ENCODE measurements around the gene AURKAIP1. TPM values are rescaled to one million over a fixed set of nuclear protein-coding genes. Genes with fewer than 3 reads are reported as not detected.

Gene AURKAIP1
- total and polyA plus RNA-seq, 2 of the 13 experiments (the other 11 are each of a cell fraction or from before 2014, with no cell fraction given), result 69.5 to 175 TPM

- TF ChIP-seq IRF9 (CRISPR knock-in tag; IDR thresholded peaks at IDR 0.05; ENCODE audit: borderline replicate concordance) (no peak), ZNF383 (CRISPR knock-in tag; IDR thresholded peaks at IDR 0.05; ENCODE audit: borderline replicate concordance) (no peak), ZFP90 (CRISPR knock-in tag; IDR thresholded peaks at IDR 0.05; ENCODE audit: borderline replicate concordance) (no peak), DMTF1 (CRISPR knock-in tag; IDR thresholded peaks at IDR 0.05) (no peak), ZNF501 (CRISPR knock-in tag; IDR thresholded peaks at IDR 0.05) (no peak), NFE2 (CRISPR knock-in tag; IDR thresholded peaks at IDR 0.05) (no peak), ZNF281 (CRISPR knock-in tag; IDR thresholded peaks at IDR 0.05; ENCODE audit: borderline replicate concordance) (no peak), NFYC (CRISPR knock-in tag; IDR thresholded peaks at IDR 0.05) (no peak), THAP9 (CRISPR knock-in tag; IDR thresholded peaks at IDR 0.05; ENCODE audit: borderline replicate concordance) (0 out of 2 replicates have a peak, but pooled peaks have one; percentile 13), HINFP (CRISPR knock-in tag; IDR thresholded peaks at IDR 0.05; ENCODE audit: low read depth) (no peak), AGO1 (IDR thresholded peaks at IDR 0.05; ENCODE audit: low read depth, low read length, poor library complexity, severe bottlenecking) (peak; percentile 94), ZNF816 (CRISPR knock-in tag; IDR thresholded peaks at IDR 0.05; ENCODE audit: borderline replicate concordance) (no peak), MBNL3 (CRISPR knock-in tag; conservative IDR thresholded peaks at IDR 0.05) (no peak)
These were observed 23.2 kb downstream of the AURKAIP1 start (continued) for GRCh38 chr1:1351511-1352427.
